HCT116 (cell line): ENCODE measurements around the gene TMC1. TPM values are rescaled to one million over a fixed set of nuclear protein-coding genes. Genes with fewer than 3 reads are reported as not detected.

Experiments
- ATAC-seq: fragments of 200-7000 bp; cut with Tn5 transposase; 2 replicates; pipeline ENCODE4 v1.9.1; 2020; ENCODE audit warnings: mild to moderate bottlenecking, moderate library complexity
- BruUV-seq: library from RNA; stranded (reverse); fragments of 400-500 nt; replicated peaks from 2 replicates; lab custom pipeline; 2021; lab: Mats Ljungman, UMichigan
- CTCF ChIA-PET: fragments of 300-600 bp; sonication (Branson Sonifier 250); formaldehyde crosslinking; loops from one replicate; lab custom pipeline; 2021; ENCODE audit warnings: antibody characterized with exemption; lab: Charles Lee
- POLR2A ChIA-PET: fragments of 300-600, 350-600 bp; sonication (Branson Sonifier 250); formaldehyde crosslinking; loops from one replicate; lab custom pipeline; 2021; ENCODE audit warnings: antibody characterized with exemption; lab: Charles Lee
- RAD21 ChIA-PET, 2 experiments: fragments of 300-600 bp; sonication (Branson Sonifier 250); formaldehyde crosslinking; loops; one replicate each; lab custom pipeline; 2023; ENCODE audit warnings: low total read pairs in 2 of 2; ENCODE audit not compliant: uncharacterized antibody in 2 of 2, unreplicated experiment in 2 of 2, low non-redundant PET in 1 of 2; lab: Charles Lee
- DNase-seq: peaks from one replicate; pipeline ENCODE4 v3.0.0-alpha.2; 2010; ENCODE audit warnings: low read depth, low spot score
- H2AFZ ChIP-seq: fragments of 200-600 bp; shearing (Covaris generic), sonication (generic); 2 replicates; pipeline ENCODE4 v1.6.1; 2017; ENCODE audit warnings: low read depth, mixed run types, mixed read lengths, antibody characterized with exemption, low read length; ENCODE audit not compliant: poor library complexity, severe bottlenecking
- H3K27ac ChIP-seq: 2 replicates; pipeline ENCODE4 v1.5.1; 2012; ENCODE audit warnings: low read depth, low read length
- H3K27me3 ChIP-seq: fragments of 200-600 bp; sonication (generic); 2 replicates; pipeline ENCODE4 v1.6.1; 2016; ENCODE audit warnings: mixed run types, low read length, mixed read lengths; ENCODE audit not compliant: insufficient read depth
- H3K36me3 ChIP-seq, 2 experiments: fragments of 200-500 bp in 1 of 2; fragments of 200-600 bp in 1 of 2; sonication (Bioruptor generic) in 1 of 2; sonication (generic) in 1 of 2; 2 replicates each; pipeline versions ENCODE4 v1.5.1 to v1.6.1; 2014 to 2016; ENCODE audit warnings: low read length in 2 of 2, inconsistent platforms in 1 of 2, mixed read lengths in 1 of 2, mixed run types in 1 of 2; ENCODE audit not compliant: insufficient read depth in 2 of 2, control insufficient read depth in 1 of 2
- H3K4me1 ChIP-seq, 2 experiments: fragments of 200-600 bp in 1 of 2; sonication (generic) in 1 of 2; 2 replicates each; pipeline versions ENCODE4 v1.5.1 to v1.6.1; 2012 to 2017; ENCODE audit warnings: low read length in 2 of 2, inconsistent platforms in 1 of 2, mild to moderate bottlenecking in 1 of 2, mixed read lengths in 1 of 2, mixed run types in 1 of 2, moderate library complexity in 1 of 2; ENCODE audit not compliant: insufficient read depth in 2 of 2, control insufficient read depth in 1 of 2
- H3K4me2 ChIP-seq: fragments of 200-600 bp; sonication (generic); 2 replicates; pipeline ENCODE4 v1.6.1; 2017; ENCODE audit warnings: mixed run types, low read length, mixed read lengths
- H3K4me3 ChIP-seq, 2 experiments: fragments of 200-600 bp in 1 of 2; sonication (generic) in 1 of 2; replicated peaks in 1 of 2; 2 replicates each; pipeline ENCODE4 v1.5.1; 2011 to 2016; ENCODE audit warnings: low read length in 2 of 2, control low read depth in 1 of 2, low read depth in 1 of 2, mild to moderate bottlenecking in 1 of 2, mixed read lengths in 1 of 2, mixed run types in 1 of 2
- H3K79me2 ChIP-seq: fragments of 200-600 bp; sonication (generic); 2 replicates; pipeline ENCODE4 v1.6.1; 2017; ENCODE audit warnings: mild to moderate bottlenecking, mixed run types, low read length, moderate library complexity, mixed read lengths; ENCODE audit not compliant: insufficient read depth
- H3K9ac ChIP-seq: fragments of 200-600 bp; sonication (generic); 2 replicates; pipeline ENCODE4 v1.6.1; 2016; ENCODE audit warnings: low read length, mixed read lengths
- H3K9me2 ChIP-seq: fragments of 200-600 bp; sonication (generic), shearing (Covaris generic); 2 replicates; pipeline ENCODE4 v1.6.1; 2017; ENCODE audit warnings: mixed run types, mild to moderate bottlenecking, moderate library complexity; ENCODE audit not compliant: insufficient read depth
- H3K9me3 ChIP-seq, 2 experiments: fragments of 200-500 bp in 1 of 2; fragments of 200-600 bp in 1 of 2; sonication (Bioruptor generic) in 1 of 2; sonication (generic) in 1 of 2; 2 replicates each; pipeline ENCODE4 v1.6.1; 2014 to 2017; ENCODE audit warnings: low read length in 2 of 2, mixed read lengths in 2 of 2, inconsistent platforms in 1 of 2, low read depth in 1 of 2, mild to moderate bottlenecking in 1 of 2, mixed run types in 1 of 2, moderate library complexity in 1 of 2; ENCODE audit not compliant: control insufficient read depth in 1 of 2, insufficient read depth in 1 of 2
- H4K20me1 ChIP-seq: fragments of 200-600 bp; sonication (generic), shearing (Covaris generic); 2 replicates; pipeline ENCODE4 v1.6.1; 2017; ENCODE audit warnings: mixed run types, mild to moderate bottlenecking, moderate library complexity; ENCODE audit not compliant: insufficient read depth
- CEBPB ChIP-seq: IDR thresholded peaks from 2 replicates; pipeline ENCODE4 v1.6.1; 2012; ENCODE audit warnings: low read depth
- EGR1 ChIP-seq: IDR thresholded peaks from 2 replicates; pipeline ENCODE4 v1.6.1; 2012; ENCODE audit warnings: low read depth
- JUND ChIP-seq: IDR thresholded peaks from 2 replicates; pipeline ENCODE4 v1.6.1; 2012
- SIN3A ChIP-seq: IDR thresholded peaks from 2 replicates; pipeline ENCODE4 v1.6.1; 2012; ENCODE audit warnings: low read depth
- SRF ChIP-seq: IDR thresholded peaks from 2 replicates; pipeline ENCODE4 v1.6.1; 2012; ENCODE audit warnings: low read depth
- YY1 ChIP-seq: IDR thresholded peaks from 2 replicates; pipeline ENCODE4 v1.6.1; 2011; ENCODE audit warnings: low read length, low read depth, moderate library complexity, mild to moderate bottlenecking; ENCODE audit not compliant: insufficient replicate concordance; ENCODE audit errors: extremely low read depth
- ZBTB33 ChIP-seq: IDR thresholded peaks from 2 replicates; pipeline ENCODE4 v1.6.1; 2011; ENCODE audit warnings: mild to moderate bottlenecking, low read length, moderate library complexity; ENCODE audit not compliant: insufficient replicate concordance; ENCODE audit errors: extremely low read depth
- intact Hi-C: fragments of 100-400 bp; cut with micrococcal nuclease; formaldehyde crosslinking; loops from 2 replicates; pipeline ENCODE4 v1.10.0; 2022
- total RNA-seq: library from RNA; stranded (reverse); gene quantifications from one replicate; pipeline ENCODE4 v1.2.1, GENCODE V29; 2021; ENCODE audit not compliant: unreplicated experiment
- TF ChIP-seq, protein P1 (sequence below): IDR thresholded peaks from 2 replicates; pipeline ENCODE4 v1.6.1; 2012; ENCODE audit warnings: low read depth

TMC1 gene
- total RNA-seq, 1 experiment from 2014 or later, result 0.57 TPM

- CTCF ChIA-PET, result no interaction called here
- no peak overlapping the region for H3K4me3 ChIP-seq
- H2AFZ ChIP-seq, result no peak overlapping the region
- BruUV-seq, result no TSS peak
- DNase-seq (no peak), ATAC-seq (no peak)
- H3K9ac ChIP-seq, result no peak overlapping the region
- H3K27me3 ChIP-seq, result no peaks in the 10 kb centered on the region
- no peaks in the 10 kb centered on the region for H3K36me3 ChIP-seq
- H4K20me1 ChIP-seq, result no peaks in the 10 kb centered on the region
- intact Hi-C loops, result no loop called here
- no peaks in the 10 kb centered on the region for H3K9me3 ChIP-seq
- peaks cover 0 to 9% of the 10 kb centered on the region in 2 experiments; a peak in 2 of 4 replicates for H3K4me1 ChIP-seq
- H3K4me2 ChIP-seq, result no peak overlapping the region
- no peaks in the 10 kb centered on the region for H3K79me2 ChIP-seq
- no peak for TF ChIP-seq EGR1
- no peak for TF ChIP-seq SRF
- no peak for TF ChIP-seq SIN3A
- TF ChIP-seq YY1, result no peak
- no peak for TF ChIP-seq JUND
- TF ChIP-seq, protein P1, sequence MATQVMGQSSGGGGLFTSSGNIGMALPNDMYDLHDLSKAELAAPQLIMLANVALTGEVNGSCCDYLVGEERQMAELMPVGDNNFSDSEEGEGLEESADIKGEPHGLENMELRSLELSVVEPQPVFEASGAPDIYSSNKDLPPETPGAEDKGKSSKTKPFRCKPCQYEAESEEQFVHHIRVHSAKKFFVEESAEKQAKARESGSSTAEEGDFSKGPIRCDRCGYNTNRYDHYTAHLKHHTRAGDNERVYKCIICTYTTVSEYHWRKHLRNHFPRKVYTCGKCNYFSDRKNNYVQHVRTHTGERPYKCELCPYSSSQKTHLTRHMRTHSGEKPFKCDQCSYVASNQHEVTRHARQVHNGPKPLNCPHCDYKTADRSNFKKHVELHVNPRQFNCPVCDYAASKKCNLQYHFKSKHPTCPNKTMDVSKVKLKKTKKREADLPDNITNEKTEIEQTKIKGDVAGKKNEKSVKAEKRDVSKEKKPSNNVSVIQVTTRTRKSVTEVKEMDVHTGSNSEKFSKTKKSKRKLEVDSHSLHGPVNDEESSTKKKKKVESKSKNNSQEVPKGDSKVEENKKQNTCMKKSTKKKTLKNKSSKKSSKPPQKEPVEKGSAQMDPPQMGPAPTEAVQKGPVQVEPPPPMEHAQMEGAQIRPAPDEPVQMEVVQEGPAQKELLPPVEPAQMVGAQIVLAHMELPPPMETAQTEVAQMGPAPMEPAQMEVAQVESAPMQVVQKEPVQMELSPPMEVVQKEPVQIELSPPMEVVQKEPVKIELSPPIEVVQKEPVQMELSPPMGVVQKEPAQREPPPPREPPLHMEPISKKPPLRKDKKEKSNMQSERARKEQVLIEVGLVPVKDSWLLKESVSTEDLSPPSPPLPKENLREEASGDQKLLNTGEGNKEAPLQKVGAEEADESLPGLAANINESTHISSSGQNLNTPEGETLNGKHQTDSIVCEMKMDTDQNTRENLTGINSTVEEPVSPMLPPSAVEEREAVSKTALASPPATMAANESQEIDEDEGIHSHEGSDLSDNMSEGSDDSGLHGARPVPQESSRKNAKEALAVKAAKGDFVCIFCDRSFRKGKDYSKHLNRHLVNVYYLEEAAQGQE, result no peak
- no peak for TF ChIP-seq ZBTB33
- no peak for TF ChIP-seq CEBPB
- TF ChIP-seq, all 23 proteins: peak for 0
- RAD21 ChIA-PET, result no interaction called here
- Histone ChIP-seq H3K27ac (no peak overlapping the region), H3K9me2 (no peaks in the 10 kb centered on the region)
- POLR2A ChIA-PET, result no interaction called here
These were observed 92.7 kb downstream of the TMC1 start for GRCh38 chr9:72614067-72614466.
